ENCODE data around the gene LRPPRC.
"Not testable (repeated sequence)": the region's sequence is repeated elsewhere in the genome, so short reads cannot be mapped to it uniquely, and the experiment has no call there.

LRPPRC gene

GRCh38 chr2:43995733-43996533, at the start of gene LRPPRC:
Gene LRPPRC (minus strand): TSS chr2:43995989. CDS start chr2:43995947, 42 bp downstream.
- DNase-seq (ENCODE audit: low read depth in 2 of 2, low spot score in 1 of 2): peak; percentile 65 to 79

- DNase-seq (ENCODE audit: low read depth in 2 of 2, low spot score in 1 of 2): no peak
Measured at GRCh38 chr2:44045061-44045460, 49.3 kb upstream of the LRPPRC start.

GRCh38 chr2:44044281-44044720, 48.5 kb upstream of the LRPPRC start:
- peak; percentile 22 to 51 for DNase-seq (ENCODE audit: low read depth in 2 of 2, low spot score in 1 of 2)

DNA sequence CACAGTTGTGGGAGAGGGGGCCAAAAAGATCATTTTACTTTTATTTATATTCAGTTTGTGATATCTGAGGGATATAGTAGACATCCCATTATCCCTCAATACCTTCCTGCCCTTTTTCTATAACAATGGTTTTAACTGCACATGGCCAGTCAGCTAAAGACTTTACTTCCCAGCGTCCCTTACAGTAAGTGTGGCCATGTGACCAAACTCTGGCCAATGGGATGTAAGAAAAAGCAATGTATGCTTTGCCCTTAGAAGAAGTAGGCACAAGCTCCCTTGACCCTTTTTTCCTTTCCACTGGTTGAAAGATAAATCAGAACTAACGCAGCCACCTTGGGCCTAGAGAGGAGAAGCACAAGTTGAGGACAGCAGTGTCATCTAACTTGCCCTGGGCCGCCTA, 44.6 kb upstream of the LRPPRC start:
- DNase-seq (ENCODE audit: low read depth in 2 of 2, low spot score in 1 of 2): no peak

DNA sequence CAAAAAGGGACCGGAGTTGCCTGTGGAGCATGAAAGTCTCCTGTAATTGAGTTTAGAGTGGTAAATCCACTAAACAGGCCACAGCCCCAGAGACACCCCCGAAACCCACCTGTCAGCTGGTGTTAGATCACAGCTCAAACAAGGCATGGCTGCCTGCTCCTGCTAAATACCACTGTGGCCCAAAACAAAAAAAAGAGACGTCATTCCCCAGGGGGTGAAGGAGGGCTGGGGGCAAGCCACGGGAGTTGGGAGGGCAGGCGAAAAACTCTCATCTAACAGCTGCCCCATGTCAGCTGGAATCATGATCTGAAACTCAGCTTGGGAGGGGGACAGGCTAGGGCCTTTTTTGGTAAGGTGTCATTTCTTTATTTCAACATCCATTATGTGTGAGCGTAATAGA, 42.5 kb upstream of the LRPPRC start:
- no peak for DNase-seq (ENCODE audit: low read depth in 2 of 2, low spot score in 1 of 2)

- DNase-seq (ENCODE audit: low read depth in 2 of 2, low spot score in 1 of 2): no peak
Measured at GRCh38 chr2:44037221-44037620, 41.4 kb upstream of the LRPPRC start.

DNA sequence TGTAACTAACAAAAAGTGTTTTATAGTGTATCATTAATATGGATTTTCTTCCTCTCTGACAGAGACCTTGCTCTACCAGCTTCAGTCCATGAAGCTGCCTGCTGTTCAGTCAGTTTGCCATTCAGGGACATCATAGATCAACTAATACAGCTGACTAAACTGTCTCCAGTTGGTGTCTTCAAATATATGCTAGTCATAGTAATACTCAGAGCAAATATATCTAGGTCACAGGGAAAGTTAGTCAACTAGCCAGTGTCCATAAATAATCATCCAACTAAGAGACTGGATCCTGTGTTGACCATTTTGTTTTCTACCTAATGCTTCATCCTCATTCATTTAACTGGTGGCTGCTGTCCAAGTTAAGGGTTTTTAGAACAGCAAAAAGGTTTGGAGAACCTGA, 38.2 kb upstream of the LRPPRC start:
- DNase-seq (ENCODE audit: low read depth in 2 of 2, low spot score in 1 of 2): no peak

DNA sequence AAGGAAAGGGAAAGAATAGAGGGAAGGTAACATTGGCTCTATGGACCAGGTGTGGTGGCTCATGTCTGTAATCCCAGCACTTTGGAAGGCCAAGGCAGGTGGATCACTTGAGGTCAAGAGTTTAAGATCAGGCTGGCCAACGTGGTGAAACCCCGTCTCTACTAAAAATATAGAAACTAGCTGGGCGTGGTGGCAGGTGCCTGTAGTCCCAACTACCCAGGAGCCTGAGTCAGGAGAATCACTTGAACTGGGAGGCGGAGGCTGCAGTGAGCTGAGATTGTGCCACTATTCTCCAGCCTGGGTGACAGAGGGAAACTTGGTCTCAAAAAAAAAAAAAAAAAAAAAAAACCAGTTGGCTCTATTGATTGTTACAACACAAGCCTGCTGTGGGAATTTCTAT, 31.3 kb upstream of the LRPPRC start:
- not testable (repeated sequence) for DNase-seq (ENCODE audit: low read depth in 2 of 2, low spot score in 1 of 2)

GRCh38 chr2:44016282-44016681, 20.5 kb upstream of the LRPPRC start:
- DNase-seq (ENCODE audit: low read depth in 2 of 2, low spot score in 1 of 2): no peak

DNA sequence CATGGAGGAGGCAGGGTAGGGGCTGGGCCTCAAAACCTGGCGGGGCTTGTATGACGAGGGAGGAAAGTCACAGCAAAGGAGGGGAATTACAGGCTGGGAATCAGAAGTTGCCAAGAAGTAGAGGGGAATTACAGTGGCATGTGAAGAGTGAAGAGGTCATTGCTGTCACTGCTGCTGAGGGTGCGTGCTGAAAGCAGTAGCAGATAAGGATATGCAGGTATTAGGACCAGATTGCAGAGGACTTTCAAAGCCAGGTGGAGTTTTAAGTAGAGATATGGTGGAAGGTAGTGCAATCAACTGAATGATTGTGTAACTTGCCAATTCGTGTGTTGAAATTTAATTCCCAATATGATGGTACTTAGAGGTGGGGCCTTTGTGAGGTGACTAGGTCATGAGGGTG, 19.4 kb upstream of the LRPPRC start:
- no peak for DNase-seq (ENCODE audit: low read depth in 2 of 2, low spot score in 1 of 2)

DNA sequence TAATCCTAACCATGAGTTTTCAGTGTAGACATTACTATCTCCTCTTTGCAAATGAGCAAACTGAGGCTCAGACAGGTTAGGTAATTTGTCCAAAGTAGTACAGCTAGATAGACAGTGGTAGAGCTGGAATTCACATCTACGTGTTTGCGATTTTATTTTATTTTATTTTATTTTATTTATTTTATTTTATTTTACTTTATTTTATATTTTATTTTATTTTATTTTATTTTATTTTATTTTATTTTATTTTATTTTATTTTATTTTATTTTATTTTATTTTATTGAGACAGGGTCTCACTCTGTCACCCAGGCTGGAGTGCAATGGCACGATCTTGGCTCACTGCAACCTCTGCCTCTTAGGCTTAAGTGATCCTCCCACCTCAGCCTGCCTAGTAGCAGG, 17.4 kb upstream of the LRPPRC start:
- DNase-seq (ENCODE audit: low read depth in 2 of 2, low spot score in 1 of 2): not testable (repeated sequence)

GRCh38 chr2:44010266-44010665, 14.5 kb upstream of the LRPPRC start:
- no peak for DNase-seq (ENCODE audit: low read depth in 2 of 2, low spot score in 1 of 2)

GRCh38 chr2:44009136-44009735, 13.4 kb upstream of the LRPPRC start:
- DNase-seq (ENCODE audit: low read depth in 2 of 2, low spot score in 1 of 2): no peak

DNA sequence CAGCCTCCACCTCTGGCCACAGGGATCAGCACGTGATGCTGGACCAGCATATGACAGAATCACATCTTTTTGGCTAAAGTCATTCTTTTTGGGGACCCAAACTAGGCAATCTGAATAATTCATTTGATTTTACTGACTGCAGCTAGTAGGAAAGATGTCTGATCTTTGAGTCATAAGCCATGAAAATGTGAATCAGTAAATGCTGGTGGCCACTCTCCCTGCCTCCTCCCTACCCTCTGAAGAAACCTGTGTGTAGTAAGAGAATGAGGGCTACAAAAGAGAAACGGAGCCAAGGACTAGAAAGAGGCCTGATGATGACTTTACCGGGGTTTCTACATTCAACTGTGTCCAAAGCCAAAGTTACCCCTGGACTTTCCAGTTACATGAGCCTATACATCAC, 10.1 kb upstream of the LRPPRC start:
- DNase-seq (ENCODE audit: low read depth in 2 of 2, low spot score in 1 of 2): no peak

DNA sequence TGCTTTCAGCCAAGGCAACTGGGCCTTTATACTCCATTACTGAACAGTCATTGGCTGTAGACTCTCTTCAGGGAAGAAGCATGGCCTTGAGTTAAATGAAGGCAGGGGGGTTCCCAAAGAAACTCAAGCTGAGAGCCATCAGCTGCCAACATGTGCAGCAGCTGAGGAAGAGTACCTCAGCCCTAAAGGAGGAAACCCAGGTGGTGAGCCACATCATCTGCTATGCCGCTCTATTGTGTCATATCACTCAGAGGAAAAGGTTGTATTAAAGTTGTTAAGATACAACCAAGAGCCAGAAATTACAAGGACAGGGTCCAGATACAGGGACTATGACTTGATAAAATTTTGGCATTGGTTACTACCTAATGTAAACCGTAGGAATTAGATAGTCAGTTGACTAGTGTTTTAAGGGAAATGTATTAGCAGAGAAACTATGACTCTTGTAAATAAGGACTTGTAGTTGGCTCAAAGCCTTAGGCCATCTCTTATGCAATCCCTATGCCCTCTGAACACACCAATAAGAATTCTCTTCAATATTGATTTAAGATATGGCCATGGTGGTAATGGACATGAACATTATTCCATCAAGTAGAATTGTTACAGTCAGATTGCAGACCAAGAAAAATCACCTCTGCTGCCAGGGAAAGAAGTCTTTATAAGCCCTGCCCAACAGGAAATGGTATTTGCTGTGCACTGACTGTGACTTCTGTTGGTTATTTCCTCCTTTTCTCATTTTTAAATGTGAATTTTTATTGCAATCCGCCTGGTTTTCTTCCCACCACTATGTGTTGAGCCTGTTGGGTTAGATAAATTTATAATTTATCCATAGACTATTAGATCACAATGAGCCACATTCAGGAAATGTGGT, 9.2 kb upstream of the LRPPRC start:
- no peak for DNase-seq (ENCODE audit: low read depth in 2 of 2, low spot score in 1 of 2)

GRCh38 chr2:44001716-44002115, 5.9 kb upstream of the LRPPRC start:
- no peak for DNase-seq (ENCODE audit: low read depth in 2 of 2, low spot score in 1 of 2)

DNA sequence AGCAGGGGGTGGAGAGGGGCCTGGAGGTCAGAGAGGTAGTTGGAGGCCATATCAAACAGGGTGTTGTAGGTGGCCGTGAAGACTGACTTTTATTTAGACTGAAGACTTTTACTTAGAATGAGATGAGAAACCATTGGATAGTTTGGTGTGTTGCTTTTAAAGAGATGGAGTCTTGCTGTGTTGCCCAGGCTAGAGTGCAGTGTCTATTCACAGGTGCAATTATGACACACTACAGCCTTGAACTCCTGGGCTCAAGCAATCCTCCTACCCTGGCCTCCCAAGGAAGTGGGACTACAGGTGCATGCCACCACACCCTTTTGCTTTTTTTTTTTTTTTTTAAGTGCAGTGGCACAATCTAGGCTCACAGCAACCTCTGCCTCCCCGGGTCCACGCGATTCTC, 2.5 kb upstream of the LRPPRC start:
- DNase-seq (ENCODE audit: low read depth in 2 of 2, low spot score in 1 of 2): no peak

DNA sequence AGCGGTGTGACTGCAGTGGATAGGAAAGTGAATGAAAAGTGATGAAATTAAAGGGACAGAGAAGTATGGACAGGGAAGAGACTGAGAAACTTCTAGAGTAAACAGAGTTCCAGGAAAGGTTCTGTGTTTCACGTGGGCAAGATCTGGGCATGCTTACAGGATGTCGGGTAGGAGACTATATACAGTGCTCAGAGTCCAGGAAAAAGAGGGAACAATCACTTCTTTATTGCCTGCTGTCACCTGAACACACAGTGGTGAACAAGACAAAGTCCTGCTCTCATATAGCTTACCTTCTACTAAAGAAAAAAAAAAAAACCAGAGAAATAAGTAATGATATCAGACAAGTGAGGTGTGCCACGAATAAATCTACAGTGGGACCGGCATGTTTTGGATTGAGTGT, 2.4 kb downstream of the LRPPRC start:
- DNase-seq (ENCODE audit: low read depth in 2 of 2, low spot score in 1 of 2): no peak

DNA sequence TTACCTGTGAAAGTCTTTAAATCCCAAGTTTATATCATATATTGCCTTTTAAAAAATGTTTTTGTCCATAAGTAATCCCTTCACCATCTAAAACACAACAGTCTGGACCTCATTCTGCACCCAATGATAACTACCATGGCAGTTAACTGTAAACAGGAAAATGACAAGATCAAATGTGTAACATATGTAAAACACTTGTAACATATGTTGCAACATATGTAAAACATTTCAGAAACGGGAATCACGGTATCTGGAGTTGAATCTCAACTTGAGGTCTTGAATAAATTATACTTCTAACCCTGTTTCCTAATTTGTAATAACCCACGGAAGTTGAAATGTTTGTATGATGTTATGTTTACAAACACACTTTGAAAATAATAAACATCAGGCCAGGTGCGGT, 6.2 kb downstream of the LRPPRC start:
- DNase-seq (ENCODE audit: low read depth in 2 of 2, low spot score in 1 of 2): no peak

- no peak for DNase-seq (ENCODE audit: low read depth in 2 of 2, low spot score in 1 of 2)
Measured at GRCh38 chr2:43986600-43986999, 9.2 kb downstream of the LRPPRC start.

DNA sequence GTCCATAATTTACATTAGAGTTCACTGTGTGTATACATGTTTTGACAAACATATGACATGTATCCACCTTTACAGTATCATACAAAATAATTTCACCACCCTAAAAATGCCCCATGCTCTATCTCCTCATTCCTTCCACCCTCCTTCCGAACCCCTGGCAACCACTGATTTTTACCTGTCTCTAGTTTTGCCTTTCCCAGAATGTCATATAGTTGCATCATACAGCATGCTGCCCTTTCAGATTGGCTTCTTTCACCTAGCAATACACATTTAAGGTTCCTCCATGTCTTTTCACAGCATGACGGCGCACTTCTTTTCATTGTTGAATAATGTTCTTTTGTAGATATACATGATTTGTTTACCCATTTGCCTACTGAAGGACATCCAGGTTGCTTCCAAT, 10.4 kb downstream of the LRPPRC start:
- no peak for DNase-seq (ENCODE audit: low read depth in 2 of 2, low spot score in 1 of 2)

DNA sequence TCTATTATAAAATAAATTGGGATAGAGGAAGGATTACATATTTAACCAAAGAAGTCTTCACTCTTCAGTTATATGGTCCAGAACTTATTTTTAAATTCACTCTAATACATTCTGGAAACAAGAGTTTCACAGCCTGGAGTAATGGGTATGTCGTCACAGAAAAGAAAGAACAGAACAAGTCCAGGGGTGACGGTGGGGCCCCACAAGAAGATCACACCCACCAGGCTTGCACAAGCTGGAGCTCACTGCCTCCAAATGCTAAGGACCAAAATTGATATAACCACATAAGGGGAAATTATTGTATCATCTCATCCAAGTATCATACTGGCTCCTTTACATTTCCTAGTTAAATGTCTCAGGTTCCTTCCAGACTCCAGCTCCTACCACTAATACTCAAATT, 11.3 kb downstream of the LRPPRC start:
- DNase-seq (ENCODE audit: low read depth in 2 of 2, low spot score in 1 of 2): no peak

All from stimulated activated CD8-positive, alpha-beta memory T cell treated with anti-CD3 and anti-CD28 coated beads, Interleukin-4, amount 100 ng/mL, for 1 hour (primary cell).